ENCODE results near the gene LAMB3.

- TF ChIP-seq FOXM1 (IDR thresholded peaks at IDR 0.05; ENCODE audit: borderline replicate concordance) = no peak
- no peak for TF ChIP-seq SP1 (IDR thresholded peaks at IDR 0.05)
These were observed 38.1 kb downstream of the LAMB3 start for GRCh38 chr1:209614151-209614420.
